ENCODE data around the gene IGFBP3.

The IGFBP3 gene

DNA sequence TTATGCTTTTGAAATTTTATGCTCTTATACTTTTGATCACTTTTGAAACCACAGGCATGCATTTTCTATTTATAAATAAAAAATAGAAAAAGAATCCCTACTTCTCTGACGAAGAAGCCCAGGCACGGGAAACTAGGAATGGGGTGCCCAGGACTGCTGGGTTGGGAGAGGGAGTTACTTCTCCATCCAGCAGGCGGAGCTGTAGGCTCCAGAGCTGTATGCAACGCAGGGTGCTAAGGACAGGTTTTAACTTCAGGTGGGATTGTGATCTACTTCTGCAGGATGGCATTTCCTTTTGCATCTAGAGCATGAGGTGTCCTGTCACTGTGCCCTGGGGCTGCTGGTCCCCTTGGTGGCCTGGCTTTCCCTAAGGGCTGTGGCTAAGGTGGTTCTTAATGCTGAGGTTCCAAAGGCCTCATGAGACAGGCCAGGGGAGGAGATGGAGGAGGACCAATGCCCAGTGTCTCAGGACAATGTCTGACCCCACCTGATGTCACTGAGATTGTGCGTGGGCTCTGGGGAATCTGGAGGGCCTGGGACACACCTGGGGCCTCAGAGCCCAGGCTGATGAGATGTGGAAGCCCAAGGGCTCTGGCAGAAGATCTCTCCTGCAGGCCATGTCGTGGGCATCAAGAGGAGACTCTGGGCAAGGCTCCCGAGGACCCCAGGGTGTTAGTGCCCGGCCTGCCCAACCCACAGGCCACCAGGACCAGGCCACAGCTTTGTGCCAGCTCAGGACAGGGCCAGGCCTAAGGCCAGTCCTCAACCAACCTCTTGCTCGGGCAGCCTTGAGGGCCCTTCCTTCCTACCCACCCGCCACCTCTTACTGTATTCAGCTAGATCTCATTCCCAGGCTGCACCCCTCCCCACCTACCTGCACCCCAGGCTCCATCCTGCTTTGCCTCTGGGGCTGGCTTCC lies 48.7 kb downstream of the IGFBP3 start:
- DNase-seq: no peak

- DNase-seq: no peak
These were observed 51.6 kb downstream of the IGFBP3 start for GRCh38 chr7:45869426-45869825.

DNA sequence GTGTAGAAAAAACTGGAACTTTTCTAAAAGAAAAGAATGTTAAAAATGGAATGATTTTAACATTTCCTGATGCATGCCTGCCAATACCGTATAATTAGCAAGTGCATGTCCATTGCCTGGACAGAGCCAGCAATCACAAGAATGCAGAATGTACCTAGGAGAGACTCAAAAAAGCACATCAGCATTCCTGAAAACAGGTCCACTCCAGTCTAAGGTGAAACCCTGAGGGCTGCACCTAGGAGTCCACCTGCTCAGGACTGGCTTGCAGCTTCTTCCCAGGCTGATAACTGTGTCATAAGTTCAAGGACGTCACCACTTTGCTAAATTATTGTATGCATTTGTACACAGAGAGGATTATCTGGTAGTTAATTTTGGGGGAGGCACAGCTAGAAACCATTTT lies 53.6 kb downstream of the IGFBP3 start:
- no peak for DNase-seq

- no peak for DNase-seq
These were observed 55.3 kb downstream of the IGFBP3 start for GRCh38 chr7:45865594-45866410.

GRCh38 chr7:45863715-45864114 lies 57.4 kb downstream of the IGFBP3 start:
- no peak for DNase-seq

Measured in inflammatory macrophage (primary cell).